GM19328 (cell line): ENCODE data around the gene EIF3J.
"Not testable (repeated sequence)": the region's sequence is repeated elsewhere in the genome, so short reads cannot be mapped to it uniquely, and the experiment has no call there.

Experiments used
- ATAC-seq: cut with Tn5 transposase; IDR thresholded peaks from one replicate; pipeline ENCODE4 v1.9.1; 2021; ENCODE audit warnings: mild to moderate bottlenecking, moderate library complexity; ENCODE audit not compliant: unreplicated experiment

Gene EIF3J

GRCh38 chr15:44541282-44541958, 4.5 kb downstream of the EIF3J start:
- no peak for ATAC-seq

- no peak for ATAC-seq
Observed at GRCh38 chr15:44542596-44542995, 5.6 kb downstream of the EIF3J start.

GRCh38 chr15:44544745-44545144, 7.8 kb downstream of the EIF3J start:
- not testable (repeated sequence) for ATAC-seq

- no peak for ATAC-seq
Observed at GRCh38 chr15:44545913-44546802, 9.2 kb downstream of the EIF3J start.

GRCh38 chr15:44549152-44549551, 12.2 kb downstream of the EIF3J start:
- not testable (repeated sequence) for ATAC-seq

GRCh38 chr15:44550256-44550655, 13.3 kb downstream of the EIF3J start:
- no peak for ATAC-seq

GRCh38 chr15:44550734-44551133, 13.8 kb downstream of the EIF3J start:
- no peak for ATAC-seq

- no peak for ATAC-seq
Observed at GRCh38 chr15:44554934-44555723, 18.2 kb downstream of the EIF3J start.

GRCh38 chr15:44560926-44561325, 24.0 kb downstream of the EIF3J start:
- ATAC-seq: not testable (repeated sequence)

- ATAC-seq: no peak
Observed at GRCh38 chr15:44565387-44566154, 28.6 kb downstream of the EIF3J start.

GRCh38 chr15:44566155-44566540, 29.2 kb downstream of the EIF3J start:
- ATAC-seq: no peak

- ATAC-seq: no peak
Observed at GRCh38 chr15:44568338-44568737, 31.4 kb downstream of the EIF3J start.

- ATAC-seq: no peak
Observed at GRCh38 chr15:44569316-44569715, 32.4 kb downstream of the EIF3J start.

- ATAC-seq: no peak
Observed at GRCh38 chr15:44570361-44570760, 33.4 kb downstream of the EIF3J start.

- no peak for ATAC-seq
Observed at GRCh38 chr15:44573386-44573785, 36.4 kb downstream of the EIF3J start.

- ATAC-seq: no peak
Observed at GRCh38 chr15:44574734-44575133, 37.8 kb downstream of the EIF3J start.

- ATAC-seq: no peak
Observed at GRCh38 chr15:44580105-44580504, 43.2 kb downstream of the EIF3J start.

GRCh38 chr15:44584162-44584749, 47.3 kb downstream of the EIF3J start:
- no peak for ATAC-seq

- ATAC-seq: no peak
Observed at GRCh38 chr15:44585633-44586032, 48.7 kb downstream of the EIF3J start.

- no peak for ATAC-seq
Observed at GRCh38 chr15:44588541-44588940, 51.6 kb downstream of the EIF3J start.
